GM18507 (cell line): Measurements from ENCODE around the gene CHRNB4.
A peak's percentile ranks its signal among the peaks of the same experiment; 100 is the strongest.

ENCODE experiments used
- DNase-seq: peaks from one replicate; pipeline ENCODE4 v3.0.0; 2011; ENCODE audit warnings: low read depth; ENCODE audit not compliant: insufficient read length; ENCODE audit errors: extremely low spot score
- FAIRE-seq: peaks from 2 replicates; lab custom pipeline; 2011; peaks lifted over from hg19 to GRCh38; lab: Jason Lieb, UNC

CHRNB4 gene

GRCh38 chr15:78671626-78672211 lies 30.7 kb upstream of the CHRNB4 start:
- FAIRE-seq: no peak
- DNase-seq: no peak

- no peak for DNase-seq
- no peak for FAIRE-seq
Observed at GRCh38 chr15:78668987-78669386, 28.0 kb upstream of the CHRNB4 start.

DNA sequence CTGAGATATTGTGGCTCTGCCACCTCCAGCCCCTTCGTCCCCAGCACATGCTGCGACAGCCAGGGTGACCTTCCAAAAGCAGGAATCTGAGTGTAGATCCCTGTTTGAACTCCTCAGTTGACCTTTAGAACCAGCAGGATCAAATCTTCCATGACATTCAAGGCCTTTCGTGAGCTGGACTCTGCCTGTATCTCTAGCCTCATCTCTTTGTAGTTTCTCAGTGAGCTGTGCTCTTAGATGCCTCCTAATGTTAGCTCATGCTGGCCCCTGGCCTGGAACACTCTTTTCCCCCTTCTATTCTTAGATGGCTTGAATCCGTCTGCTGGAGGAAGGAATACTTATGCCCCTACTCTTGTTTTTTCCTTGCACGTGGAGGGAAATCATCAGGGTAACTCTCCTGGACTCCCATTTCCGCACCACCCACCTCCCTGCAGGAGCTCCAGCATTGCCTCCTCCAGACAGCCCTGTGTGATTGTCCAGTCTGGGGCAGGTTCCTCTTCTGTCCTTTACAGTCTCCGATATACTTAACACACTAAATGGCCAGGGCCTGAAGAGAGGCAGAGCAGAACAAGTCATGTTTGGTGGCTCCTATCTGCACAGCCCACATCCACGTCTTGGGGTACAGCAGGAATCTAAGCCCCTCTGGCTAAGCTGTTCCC lies 26.7 kb upstream of the CHRNB4 start:
- FAIRE-seq: no peak
- DNase-seq: no peak

- FAIRE-seq (no peak), DNase-seq (no peak)
Observed at GRCh38 chr15:78666010-78666409, 25.0 kb upstream of the CHRNB4 start.

DNA sequence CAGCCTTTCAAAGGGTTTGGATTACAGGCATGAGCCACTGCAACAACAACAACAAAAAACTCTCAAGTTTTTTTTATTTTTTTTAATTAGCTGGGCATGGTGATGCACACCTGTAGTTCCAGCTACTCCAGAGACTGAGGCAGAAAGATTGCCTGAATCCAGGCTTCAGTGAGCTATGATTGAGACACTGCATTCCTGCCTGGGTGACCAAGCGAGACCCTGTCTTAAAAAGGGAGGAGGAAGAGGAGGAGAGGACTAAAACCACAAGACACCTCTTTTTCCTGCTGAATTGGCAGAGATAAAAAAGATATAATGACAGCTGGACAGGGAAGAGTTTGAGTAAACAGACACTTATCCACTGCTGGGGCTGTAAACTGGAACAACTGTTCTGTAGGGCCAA lies 22.7 kb upstream of the CHRNB4 start:
- FAIRE-seq (no peak), DNase-seq (no peak)

GRCh38 chr15:78662028-78662427 lies 21.0 kb upstream of the CHRNB4 start:
- no peak for DNase-seq
- no peak for FAIRE-seq

DNA sequence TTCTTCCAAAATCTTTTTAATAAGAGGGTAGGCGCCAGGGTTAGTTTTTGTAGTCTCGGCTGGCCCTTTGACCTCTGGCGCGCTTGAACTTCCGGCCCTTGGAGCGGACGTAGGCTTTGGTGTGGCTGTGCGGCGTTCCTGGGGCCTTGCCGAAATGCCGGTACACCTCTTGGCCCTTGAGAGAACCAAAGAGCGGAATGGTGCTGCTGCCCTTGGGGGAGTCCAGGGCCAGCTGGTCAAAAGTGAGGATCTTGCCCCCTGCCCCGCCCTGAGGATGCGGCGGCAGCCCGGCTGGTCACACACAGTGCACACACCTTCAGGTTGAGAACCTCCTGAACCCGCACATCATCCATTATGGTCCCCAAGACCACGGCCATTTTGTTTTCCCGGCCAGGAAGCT lies 20.0 kb upstream of the CHRNB4 start:
- no peak for DNase-seq
- FAIRE-seq: no peak

- DNase-seq (no peak), FAIRE-seq (no peak)
Observed at GRCh38 chr15:78660584-78660983, 19.6 kb upstream of the CHRNB4 start.

GRCh38 chr15:78658823-78659222 lies 17.8 kb upstream of the CHRNB4 start:
- no peak for DNase-seq
- FAIRE-seq: no peak

DNA sequence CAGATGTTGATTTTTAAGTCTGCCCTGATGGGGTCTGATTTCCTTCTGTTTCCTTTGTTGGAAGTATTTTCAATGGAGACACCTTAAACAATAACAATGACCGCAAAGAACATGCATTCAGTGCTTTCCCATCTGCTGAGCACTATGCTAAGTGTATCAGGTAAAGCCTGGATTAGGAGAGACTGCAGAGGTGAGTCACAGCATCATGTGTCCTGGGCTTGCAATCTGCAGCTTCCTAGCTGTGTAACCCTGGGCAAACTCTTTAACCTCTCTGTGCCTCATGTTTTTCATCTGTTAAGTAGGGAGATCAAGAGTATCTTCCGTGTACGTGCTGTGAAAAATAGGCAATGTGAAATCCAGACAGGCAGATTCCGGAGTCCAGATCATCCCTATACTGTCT lies 13.3 kb upstream of the CHRNB4 start:
- FAIRE-seq (no peak), DNase-seq (no peak)

DNA sequence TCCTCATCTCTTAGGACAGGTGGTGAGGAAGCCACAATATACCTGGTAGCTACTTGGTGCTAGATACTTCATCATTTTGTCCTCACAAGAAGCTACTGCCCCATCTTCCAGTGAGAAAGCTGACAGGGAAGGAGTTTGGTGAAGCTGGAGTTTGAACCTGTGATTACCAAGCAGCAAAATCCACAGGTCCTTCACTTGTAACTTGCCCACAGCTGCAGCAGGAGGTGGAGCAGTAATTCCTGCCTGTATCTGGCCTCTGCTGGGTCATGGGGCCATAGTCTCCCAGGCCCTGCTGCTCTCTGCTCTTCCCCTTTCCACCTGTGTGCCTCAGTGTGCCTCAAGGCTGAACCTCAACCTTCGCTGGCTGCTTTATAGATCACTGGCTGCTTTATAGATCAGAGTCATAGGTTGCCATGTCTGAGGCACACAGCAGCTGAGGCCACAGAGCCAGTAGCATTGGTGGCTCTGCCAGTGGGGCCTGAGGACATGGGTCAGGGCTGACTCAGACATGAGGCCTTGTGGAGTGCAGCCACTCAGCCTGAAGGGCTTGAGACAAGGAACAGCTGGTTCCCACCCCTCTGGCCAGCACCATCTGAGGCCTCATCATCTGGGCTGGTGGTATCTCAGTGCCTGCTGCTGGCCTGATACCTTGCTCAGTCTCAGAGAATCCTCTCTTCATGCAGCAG lies 11.1 kb upstream of the CHRNB4 start:
- DNase-seq (no peak), FAIRE-seq (no peak)

DNA sequence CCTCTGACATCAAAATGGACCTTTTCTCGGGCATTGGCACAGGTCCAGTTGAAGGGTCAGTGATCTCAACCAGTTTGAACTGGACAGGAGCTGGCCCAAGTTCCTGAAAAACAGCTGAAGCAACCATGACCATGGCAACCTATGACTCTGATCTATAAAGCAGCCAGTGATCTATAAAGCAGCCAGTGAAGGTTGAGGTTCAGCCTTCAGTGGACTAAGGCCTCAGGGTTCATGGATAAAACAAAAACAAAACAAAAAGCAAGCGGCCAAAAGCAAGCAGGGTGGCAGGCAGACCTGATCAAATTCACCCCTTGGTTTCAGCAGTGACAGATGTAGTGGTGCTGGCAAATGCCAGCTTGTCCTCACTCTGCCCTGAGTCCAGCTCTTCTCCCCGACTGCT lies 10.0 kb upstream of the CHRNB4 start:
- DNase-seq: no peak
- FAIRE-seq: no peak

GRCh38 chr15:78650022-78650421 lies 9.0 kb upstream of the CHRNB4 start:
- FAIRE-seq (no peak), DNase-seq (no peak)

GRCh38 chr15:78645009-78645408 lies 4.0 kb upstream of the CHRNB4 start:
- DNase-seq (no peak), FAIRE-seq (no peak)

GRCh38 chr15:78642331-78642730 lies 1.3 kb upstream of the CHRNB4 start:
- DNase-seq: no peak
- FAIRE-seq: no peak

- DNase-seq (no peak), FAIRE-seq (no peak)
Observed at GRCh38 chr15:78641749-78642275, 802 bp upstream of the CHRNB4 start.

GRCh38 chr15:78640527-78641101 lies 396 bp downstream of the CHRNB4 start:
- FAIRE-seq (no peak), DNase-seq (no peak)

DNA sequence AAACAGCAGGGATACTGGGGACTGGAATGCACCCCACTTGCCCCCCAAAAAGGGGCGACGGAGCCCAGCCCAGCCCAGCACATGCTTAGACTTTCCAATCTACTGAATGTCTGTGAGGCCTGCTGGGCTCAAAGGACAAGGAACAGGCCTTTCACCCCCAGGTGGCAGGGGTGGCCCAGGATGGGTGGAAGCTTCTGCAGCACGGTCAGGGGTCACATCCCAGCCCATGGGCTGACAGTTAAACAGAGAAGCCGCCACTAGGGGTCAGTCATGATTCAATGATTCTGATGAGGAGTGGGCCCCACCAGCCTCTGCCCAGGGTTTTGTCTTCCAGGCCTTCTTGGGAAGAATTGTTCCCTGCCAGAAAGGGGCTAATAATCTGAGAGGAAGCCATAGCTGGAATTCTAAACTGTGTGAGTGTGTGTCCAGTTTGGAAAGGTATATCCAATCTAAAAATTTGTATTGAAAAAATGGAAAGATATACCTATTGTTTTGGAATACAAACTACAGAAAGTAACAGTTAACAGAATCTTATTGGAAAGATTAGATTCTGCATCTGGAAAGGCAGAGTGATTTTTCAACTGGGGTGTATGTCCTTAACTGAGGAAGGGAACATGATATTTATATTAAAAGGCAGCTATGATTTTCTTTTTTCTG lies 2.2 kb downstream of the CHRNB4 start:
- DNase-seq: no peak
- peak; percentile 71 for FAIRE-seq

- FAIRE-seq (no peak), DNase-seq (no peak)
Observed at GRCh38 chr15:78637776-78638435, 3.1 kb downstream of the CHRNB4 start.
